Activated naive CD8-positive, alpha-beta T cell treated with anti-CD3 and anti-CD28 coated beads for 36 hours (primary cell): ENCODE measurements around the gene KANSL1L. TPM values are rescaled to one million over a fixed set of nuclear protein-coding genes. Genes with fewer than 3 reads are reported as not detected.

Experiments
- DNase-seq: peaks from one replicate; pipeline ENCODE4 v3.0.0; 2021
- H3K27ac Mint-ChIP-seq: one replicate; pipeline ENCODE4 v1.8.0; 2022; ENCODE audit warnings: mild to moderate bottlenecking, moderate library complexity, mixed read lengths
- H3K27me3 Mint-ChIP-seq: one replicate; pipeline ENCODE4 v1.8.0; 2022; ENCODE audit warnings: mild to moderate bottlenecking, mixed read lengths
- H3K36me3 Mint-ChIP-seq: one replicate; pipeline ENCODE4 v1.8.0; 2021; ENCODE audit warnings: mild to moderate bottlenecking, mixed read lengths
- H3K4me1 Mint-ChIP-seq: one replicate; pipeline ENCODE4 v1.8.0; 2021; ENCODE audit warnings: mixed read lengths
- H3K4me3 Mint-ChIP-seq: one replicate; pipeline ENCODE4 v1.8.0; 2022; ENCODE audit warnings: mild to moderate bottlenecking, moderate library complexity, mixed read lengths
- H3K9me3 Mint-ChIP-seq: one replicate; pipeline ENCODE4 v1.8.0; 2022; ENCODE audit warnings: mixed read lengths
- total RNA-seq, 2 experiments: library from RNA; stranded (reverse); gene quantifications; one replicate each; pipeline ENCODE4 v1.2.3, GENCODE V29; 2021

Gene KANSL1L
- total RNA-seq, 2 experiments from 2014 or later: 2.6 to 3.7 TPM

- DNase-seq: no peak
- Mint-ChIP-seq H3K4me1 (peaks cover 50% of the 10 kb centered on the region), H3K27me3 (no peaks in the 10 kb centered on the region), H3K36me3 (peaks cover 30% of the 10 kb centered on the region), H3K9me3 (peaks cover 3% of the 10 kb centered on the region), H3K27ac (no peak overlapping the region), H3K4me3 (peak overlapping the region; percentile 42)
Measured at GRCh38 chr2:210004881-210005280, 166.3 kb downstream of the KANSL1L start.

DNA sequence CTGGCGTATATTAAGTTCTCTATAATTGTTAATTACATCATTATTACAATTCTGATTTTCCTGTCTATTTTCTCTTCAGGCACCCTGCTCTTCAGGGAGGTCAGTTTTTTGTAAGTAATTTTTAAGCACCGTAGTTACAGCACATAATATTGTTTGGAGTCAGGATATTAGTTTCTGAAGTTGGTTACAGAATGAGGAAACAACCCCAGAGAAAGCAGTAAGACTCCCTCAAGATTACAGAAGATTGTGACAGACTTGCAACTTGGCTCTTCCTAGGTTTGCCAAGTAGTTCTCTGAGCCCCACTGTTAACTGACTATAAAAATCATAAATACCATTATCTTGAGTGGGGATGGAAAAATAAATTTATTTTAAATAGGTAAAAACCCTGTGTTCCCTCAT is 167.8 kb downstream of the KANSL1L start:
- Mint-ChIP-seq H3K36me3 (peaks cover 28% of the 10 kb centered on the region), H3K27me3 (no peaks in the 10 kb centered on the region), H3K4me1 (peaks cover 50% of the 10 kb centered on the region), H3K27ac (peak overlapping the region; percentile 96), H3K4me3 (peak overlapping the region; percentile 92), H3K9me3 (peaks cover 3% of the 10 kb centered on the region)
- no peak for DNase-seq

- H3K4me3 Mint-ChIP-seq: peak within 1 kb of the TSS; percentile 92
- H3K4me1 Mint-ChIP-seq: peaks cover 43% of the 10 kb centered on the region
- peak; percentile 95 for DNase-seq
- peaks cover 19% of the 10 kb centered on the region for H3K36me3 Mint-ChIP-seq
- peak within 1 kb of the TSS; percentile 96 for H3K27ac Mint-ChIP-seq
- H3K27me3 Mint-ChIP-seq: no peaks in the 10 kb centered on the region
- peaks cover 3% of the 10 kb centered on the region for H3K9me3 Mint-ChIP-seq
Measured at GRCh38 chr2:210002158-210003157, 168.8 kb downstream of the KANSL1L start, which contains the start of gene RPE. Gene RPE, plus strand, starts transcription at chr2:210002638. Its CDS starts 24 bp downstream, at chr2:210002662.

DNA sequence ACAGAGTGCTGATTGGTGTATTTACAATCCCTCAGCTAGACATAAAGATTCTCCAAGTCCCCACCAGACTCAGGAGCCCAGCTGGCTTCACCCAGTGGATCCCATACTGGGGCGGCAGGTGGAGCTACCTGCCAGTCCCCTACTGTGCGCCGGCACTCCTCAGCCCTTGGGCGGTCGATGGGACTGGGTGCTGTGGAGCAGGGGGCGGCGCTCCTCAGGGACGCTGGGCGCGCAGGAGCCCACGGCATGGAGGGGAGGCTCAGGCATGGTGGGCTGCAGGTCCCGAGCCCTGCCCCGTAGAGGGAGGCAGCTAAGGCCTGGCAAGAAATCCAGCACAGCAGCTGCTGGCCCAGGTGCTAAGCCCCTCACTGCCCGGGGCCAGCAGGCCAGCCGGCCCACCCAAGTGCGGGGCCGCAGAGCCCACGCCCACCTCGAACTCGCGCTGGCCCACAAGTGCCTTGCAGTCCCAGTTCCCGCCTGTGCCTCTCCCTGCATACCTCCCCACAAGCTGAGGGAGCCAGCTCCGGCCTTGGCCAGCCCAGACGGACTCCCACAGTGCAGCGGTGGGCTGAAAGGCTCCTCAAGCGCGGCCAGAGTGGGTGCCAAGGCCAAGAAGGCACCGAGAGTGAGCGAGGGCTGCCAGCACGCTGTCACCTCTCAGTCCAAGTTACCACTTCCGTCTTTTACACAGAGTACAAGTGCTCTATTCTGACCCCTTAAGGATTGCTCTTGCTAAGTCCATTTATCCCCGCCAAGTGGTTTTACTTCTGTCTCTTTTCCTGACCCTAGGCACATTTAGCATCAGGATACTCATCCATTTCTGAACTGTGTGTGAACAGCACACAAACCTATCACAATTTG is 170.5 kb downstream of the KANSL1L start:
- Mint-ChIP-seq H3K36me3 (peaks cover 15% of the 10 kb centered on the region), H3K9me3 (peaks cover 3% of the 10 kb centered on the region), H3K4me3 (no peak overlapping the region), H3K27ac (no peak overlapping the region), H3K4me1 (peaks cover 30% of the 10 kb centered on the region), H3K27me3 (no peaks in the 10 kb centered on the region)
- DNase-seq: no peak

- peaks cover 5% of the 10 kb centered on the region for H3K36me3 Mint-ChIP-seq
- DNase-seq: no peak
- no peak overlapping the region for H3K4me3 Mint-ChIP-seq
- H3K27me3 Mint-ChIP-seq: no peaks in the 10 kb centered on the region
- peaks cover 14% of the 10 kb centered on the region for H3K4me1 Mint-ChIP-seq
- H3K9me3 Mint-ChIP-seq: peaks cover 3% of the 10 kb centered on the region
- H3K27ac Mint-ChIP-seq: no peak overlapping the region
Measured at GRCh38 chr2:209998596-209998995, 172.6 kb downstream of the KANSL1L start.

DNA sequence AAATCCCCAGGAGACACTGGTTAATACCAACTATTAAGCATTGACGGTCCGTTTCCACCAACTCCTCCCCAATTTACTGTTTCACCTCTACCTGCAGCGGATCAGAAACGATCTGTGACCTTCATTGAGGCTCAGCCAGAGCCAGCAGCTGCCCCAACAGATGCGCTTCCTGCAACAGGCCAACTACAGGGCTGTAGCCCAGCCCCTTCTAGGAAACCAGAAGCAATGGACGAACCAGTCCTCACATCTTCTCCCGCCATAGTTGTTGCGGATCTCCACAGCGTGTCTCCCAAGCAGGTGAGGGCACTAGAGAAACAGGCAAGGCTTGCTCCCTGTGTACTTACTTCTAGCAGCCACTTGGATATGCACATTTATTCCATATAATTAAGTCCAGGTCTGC is 177.2 kb downstream of the KANSL1L start:
- no peak overlapping the region for H3K4me3 Mint-ChIP-seq

DNA sequence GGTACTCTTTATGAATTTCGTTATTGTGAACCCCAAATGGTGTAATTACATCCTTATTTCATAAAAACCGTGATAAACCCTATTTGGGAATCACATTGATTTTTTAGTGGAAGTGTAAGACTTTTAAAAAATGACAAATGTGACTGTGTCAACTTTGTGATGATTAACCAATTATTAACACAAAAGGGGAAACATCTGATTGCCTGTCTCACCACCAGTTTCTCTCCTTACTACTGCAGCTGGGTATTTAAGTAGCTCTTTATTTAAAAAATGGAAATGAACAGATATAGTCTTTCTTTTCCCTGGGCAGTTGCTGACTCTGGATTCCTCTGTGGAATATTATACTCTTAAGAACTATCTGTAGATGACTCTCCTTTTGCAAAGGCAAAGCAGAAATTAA is 180.4 kb downstream of the KANSL1L start:
- H3K4me1 Mint-ChIP-seq: no peaks in the 10 kb centered on the region
- H3K4me3 Mint-ChIP-seq: no peak overlapping the region
- no peak overlapping the region for H3K27ac Mint-ChIP-seq
- H3K27me3 Mint-ChIP-seq: peaks cover 19% of the 10 kb centered on the region
- H3K36me3 Mint-ChIP-seq: no peaks in the 10 kb centered on the region
- no peaks in the 10 kb centered on the region for H3K9me3 Mint-ChIP-seq
- DNase-seq: no peak

More for the DNA sequence above, 177.2 kb downstream of the KANSL1L start:
- peaks cover 2% of the 10 kb centered on the region for H3K4me1 Mint-ChIP-seq
- no peak for DNase-seq
- no peaks in the 10 kb centered on the region for H3K9me3 Mint-ChIP-seq
- no peaks in the 10 kb centered on the region for H3K36me3 Mint-ChIP-seq
- H3K27me3 Mint-ChIP-seq: peaks cover 16% of the 10 kb centered on the region
- H3K27ac Mint-ChIP-seq: no peak overlapping the region

DNA sequence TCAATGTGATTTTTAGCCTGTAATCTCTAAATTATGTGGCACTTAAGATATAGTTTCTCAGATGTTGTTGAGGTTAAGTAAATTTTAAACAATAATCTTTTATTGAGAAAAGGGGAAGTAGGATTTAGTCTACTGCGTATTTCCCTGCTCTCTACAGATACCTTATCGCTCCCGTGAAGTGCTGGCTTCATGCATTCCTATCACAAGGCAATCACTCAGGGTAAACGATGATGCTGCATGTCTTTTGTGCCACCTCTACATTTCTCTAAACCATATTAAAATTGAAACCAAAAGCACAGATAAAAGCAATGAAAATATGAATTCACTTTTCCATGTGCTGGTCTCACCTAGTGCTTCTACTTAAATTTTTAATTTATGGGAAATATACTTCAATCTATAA is 183.2 kb downstream of the KANSL1L start:
- no peaks in the 10 kb centered on the region for H3K4me1 Mint-ChIP-seq
- H3K36me3 Mint-ChIP-seq: no peaks in the 10 kb centered on the region
- DNase-seq: no peak
- no peak overlapping the region for H3K4me3 Mint-ChIP-seq
- no peaks in the 10 kb centered on the region for H3K9me3 Mint-ChIP-seq
- no peak overlapping the region for H3K27ac Mint-ChIP-seq
- H3K27me3 Mint-ChIP-seq: peaks cover 30% of the 10 kb centered on the region

DNA sequence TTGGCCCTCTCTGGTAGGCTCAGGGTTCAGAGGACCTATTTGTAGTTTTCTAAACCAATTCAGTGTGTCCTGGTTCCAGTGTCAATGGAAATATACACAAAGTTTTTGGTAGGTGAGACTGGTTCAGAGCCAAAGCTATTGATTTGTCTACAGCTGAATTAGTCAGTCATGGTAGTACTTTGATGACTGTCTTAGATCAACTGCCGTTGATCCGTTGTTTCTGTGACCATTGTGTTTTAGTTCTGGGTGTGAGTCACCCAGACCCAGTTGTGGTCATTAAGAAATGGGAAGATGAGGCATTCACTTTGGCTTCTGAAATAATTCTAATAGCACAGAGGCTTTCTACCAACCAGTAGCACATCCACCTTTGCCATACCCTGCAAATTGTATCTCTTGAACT is 184.8 kb downstream of the KANSL1L start:
- no peak for DNase-seq
- Mint-ChIP-seq H3K4me1 (no peaks in the 10 kb centered on the region), H3K27ac (no peak overlapping the region), H3K9me3 (no peaks in the 10 kb centered on the region), H3K27me3 (peaks cover 26% of the 10 kb centered on the region), H3K36me3 (no peaks in the 10 kb centered on the region), H3K4me3 (no peak overlapping the region)

DNA sequence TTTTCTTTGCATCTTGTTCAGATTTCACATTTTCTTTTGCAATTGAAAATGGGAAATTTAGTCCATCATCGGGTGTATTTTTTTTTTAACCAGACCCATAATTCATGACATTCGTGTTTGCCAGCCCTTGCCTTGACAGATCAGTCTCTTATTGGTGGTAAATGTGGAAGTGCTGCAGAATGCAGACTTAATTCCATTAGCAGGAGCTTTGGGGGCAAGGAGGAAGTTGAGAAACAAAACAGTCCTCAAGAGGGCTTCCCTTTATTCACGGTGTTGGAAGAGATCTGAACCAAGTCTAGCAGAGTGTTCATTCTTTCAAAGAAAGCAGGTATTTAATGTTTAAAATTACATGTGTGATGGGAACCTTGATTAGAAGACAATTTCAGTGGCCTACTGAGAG is 185.3 kb downstream of the KANSL1L start:
- H3K4me1 Mint-ChIP-seq: no peaks in the 10 kb centered on the region
- no peak overlapping the region for H3K27ac Mint-ChIP-seq

GRCh38 chr2:209984291-209984690 is 186.9 kb downstream of the KANSL1L start:
- Mint-ChIP-seq H3K27ac (no peak overlapping the region), H3K4me3 (no peak overlapping the region), H3K4me1 (no peaks in the 10 kb centered on the region), H3K36me3 (no peaks in the 10 kb centered on the region), H3K27me3 (peaks cover 14% of the 10 kb centered on the region), H3K9me3 (no peaks in the 10 kb centered on the region)
- DNase-seq: no peak

More for the DNA sequence above, 185.3 kb downstream of the KANSL1L start:
- Mint-ChIP-seq H3K9me3 (no peaks in the 10 kb centered on the region), H3K27me3 (peaks cover 23% of the 10 kb centered on the region), H3K4me3 (no peak overlapping the region), H3K36me3 (no peaks in the 10 kb centered on the region)
- no peak for DNase-seq

GRCh38 chr2:209977386-209978239 is 193.6 kb downstream of the KANSL1L start:
- H3K4me3 Mint-ChIP-seq: no peak overlapping the region
- peaks cover 4% of the 10 kb centered on the region for H3K27me3 Mint-ChIP-seq
- no peaks in the 10 kb centered on the region for H3K36me3 Mint-ChIP-seq
- H3K4me1 Mint-ChIP-seq: no peaks in the 10 kb centered on the region
- no peak overlapping the region for H3K27ac Mint-ChIP-seq
- no peak for DNase-seq
- H3K9me3 Mint-ChIP-seq: no peaks in the 10 kb centered on the region

GRCh38 chr2:209976698-209977385 is 194.4 kb downstream of the KANSL1L start:
- H3K36me3 Mint-ChIP-seq: no peaks in the 10 kb centered on the region
- H3K27ac Mint-ChIP-seq: no peak overlapping the region
- no peaks in the 10 kb centered on the region for H3K4me1 Mint-ChIP-seq
- peaks cover 10% of the 10 kb centered on the region for H3K27me3 Mint-ChIP-seq
- DNase-seq: no peak
- no peaks in the 10 kb centered on the region for H3K9me3 Mint-ChIP-seq
- no peak overlapping the region for H3K4me3 Mint-ChIP-seq

DNA sequence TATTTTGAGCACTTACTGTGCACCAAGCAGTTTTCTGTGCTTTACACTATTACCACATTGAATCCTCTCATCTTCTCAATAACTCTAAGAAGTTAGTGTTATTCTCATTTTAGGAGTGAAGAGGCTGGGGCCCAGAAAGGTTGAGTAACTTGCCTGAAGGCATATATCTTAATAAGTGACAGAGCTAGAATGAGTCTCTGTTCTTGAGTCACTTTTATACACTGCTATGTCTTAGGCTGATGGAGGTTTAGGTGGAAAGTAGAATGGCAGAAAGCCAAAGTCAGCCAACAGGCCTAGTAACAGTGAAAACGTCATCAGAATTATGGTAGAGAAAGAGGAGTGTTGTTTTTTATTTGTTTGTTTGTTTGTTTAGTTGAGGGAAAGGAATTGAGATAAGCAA is 196.6 kb downstream of the KANSL1L start:
- Mint-ChIP-seq H3K27ac (no peak overlapping the region), H3K9me3 (no peaks in the 10 kb centered on the region)

More for the DNA sequence above, 196.6 kb downstream of the KANSL1L start:
- no peak for DNase-seq
- H3K36me3 Mint-ChIP-seq: no peaks in the 10 kb centered on the region
- H3K27me3 Mint-ChIP-seq: peaks cover 13% of the 10 kb centered on the region
- no peaks in the 10 kb centered on the region for H3K4me1 Mint-ChIP-seq
- no peak overlapping the region for H3K4me3 Mint-ChIP-seq
